Ishikawa (cell line): ENCODE results near the gene BPIFB4.

Source experiments
- CEBPB ChIP-seq: IDR thresholded peaks from 2 replicates; pipeline ENCODE4 v1.6.1; 2012
- CREB1 ChIP-seq: IDR thresholded peaks from 2 replicates; pipeline ENCODE4 v1.6.1; 2012; ENCODE audit warnings: low read depth
- EGR1 ChIP-seq: IDR thresholded peaks from 2 replicates; pipeline ENCODE4 v1.6.1; 2012
- EP300 ChIP-seq: IDR thresholded peaks from 2 replicates; pipeline ENCODE4 v1.6.1; 2012; ENCODE audit warnings: borderline replicate concordance
- FOXM1 ChIP-seq: IDR thresholded peaks from 2 replicates; pipeline ENCODE4 v1.6.1; 2012; ENCODE audit warnings: low read depth, borderline replicate concordance
- MAX ChIP-seq: IDR thresholded peaks from 2 replicates; pipeline ENCODE4 v1.6.1; 2012
- NFIC ChIP-seq: IDR thresholded peaks from 2 replicates; pipeline ENCODE4 v1.6.1; 2012
- RAD21 ChIP-seq: IDR thresholded peaks from 2 replicates; pipeline ENCODE4 v1.6.1; 2012; ENCODE audit warnings: low read depth
- REST ChIP-seq: IDR thresholded peaks from 2 replicates; pipeline ENCODE4 v1.6.1; 2012; ENCODE audit warnings: low read depth, mild to moderate bottlenecking
- TAF1 ChIP-seq: IDR thresholded peaks from 2 replicates; pipeline ENCODE4 v1.6.1; 2012; ENCODE audit warnings: low read depth, mild to moderate bottlenecking
- TCF12 ChIP-seq: IDR thresholded peaks from 2 replicates; pipeline ENCODE4 v1.6.1; 2012; ENCODE audit warnings: low read depth
- TEAD4 ChIP-seq: IDR thresholded peaks from 2 replicates; pipeline ENCODE4 v1.6.1; 2012
- USF1 ChIP-seq: IDR thresholded peaks from 2 replicates; pipeline ENCODE4 v1.6.1; 2012
- YY1 ChIP-seq: IDR thresholded peaks from 2 replicates; pipeline ENCODE4 v1.6.1; 2012; ENCODE audit warnings: low read depth

Gene BPIFB4

GRCh38 chr20:33119725-33120720 lies 40.6 kb downstream of the BPIFB4 start:
- TF ChIP-seq RAD21: no peak
- no peak for TF ChIP-seq YY1
- TF ChIP-seq FOXM1: no peak
- no peak for TF ChIP-seq TAF1
- no peak for TF ChIP-seq CREB1
- no peak for TF ChIP-seq EP300
- TF ChIP-seq CEBPB: no peak
- no peak for TF ChIP-seq NFIC
- no peak for TF ChIP-seq USF1
- no peak for TF ChIP-seq EGR1
- no peak for TF ChIP-seq TEAD4

- no peak for TF ChIP-seq RAD21
- TF ChIP-seq USF1: no peak
- no peak for TF ChIP-seq REST
- TF ChIP-seq FOXM1: no peak
- TF ChIP-seq CREB1: no peak
- no peak for TF ChIP-seq EGR1
- TF ChIP-seq MAX: no peak
Observed at GRCh38 chr20:33120934-33121333, 41.5 kb downstream of the BPIFB4 start.

- TF ChIP-seq YY1 (no peak), RAD21 (no peak), REST (no peak), USF1 (no peak)
Observed at GRCh38 chr20:33124261-33124660, 44.8 kb downstream of the BPIFB4 start.

GRCh38 chr20:33124994-33125393 lies 45.6 kb downstream of the BPIFB4 start:
- TF ChIP-seq EP300 (no peak), EGR1 (no peak), YY1 (no peak), REST (no peak), USF1 (no peak), TCF12 (no peak), MAX (no peak), CEBPB (no peak)
